BLaER1 (cell line): ENCODE data around the gene RNU11.
A peak's percentile ranks its signal among the peaks of the same experiment; 100 is the strongest.
"Not testable (repeated sequence)": the region's sequence is repeated elsewhere in the genome, so short reads cannot be mapped to it uniquely, and the experiment has no call there.

ENCODE experiments used
- H3K27ac ChIP-seq: shearing (Covaris generic); formaldehyde crosslinking; 2 replicates; pipeline ENCODE4 v1.8.1; 2022
- H3K27me3 ChIP-seq: shearing (Covaris generic); formaldehyde crosslinking; 2 replicates; pipeline ENCODE4 v1.8.1; 2022
- H3K36me3 ChIP-seq: shearing (Covaris generic); formaldehyde crosslinking; 2 replicates; pipeline ENCODE4 v1.8.1; 2022
- H3K4me1 ChIP-seq: shearing (Covaris generic); formaldehyde crosslinking; 2 replicates; pipeline ENCODE4 v1.8.1; 2022
- H3K4me2 ChIP-seq: shearing (Covaris generic); formaldehyde crosslinking; 2 replicates; pipeline ENCODE4 v1.8.1; 2022
- H3K4me3 ChIP-seq: shearing (Covaris generic); formaldehyde crosslinking; 2 replicates; pipeline ENCODE4 v1.8.1; 2022
- H3K9ac ChIP-seq: shearing (Covaris generic); formaldehyde crosslinking; 2 replicates; pipeline ENCODE4 v1.8.1; 2022
- H3K9me3 ChIP-seq: shearing (Covaris generic); formaldehyde crosslinking; 2 replicates; pipeline ENCODE4 v1.8.1; 2022
- H4K20me1 ChIP-seq: shearing (Covaris generic); formaldehyde crosslinking; 2 replicates; pipeline ENCODE4 v1.8.1; 2022
- Cebpa-rat ChIP-seq: shearing (Covaris generic); IDR thresholded peaks from 2 replicates; pipeline ENCODE4 v1.8.1; 2022

The RNU11 gene

DNA sequence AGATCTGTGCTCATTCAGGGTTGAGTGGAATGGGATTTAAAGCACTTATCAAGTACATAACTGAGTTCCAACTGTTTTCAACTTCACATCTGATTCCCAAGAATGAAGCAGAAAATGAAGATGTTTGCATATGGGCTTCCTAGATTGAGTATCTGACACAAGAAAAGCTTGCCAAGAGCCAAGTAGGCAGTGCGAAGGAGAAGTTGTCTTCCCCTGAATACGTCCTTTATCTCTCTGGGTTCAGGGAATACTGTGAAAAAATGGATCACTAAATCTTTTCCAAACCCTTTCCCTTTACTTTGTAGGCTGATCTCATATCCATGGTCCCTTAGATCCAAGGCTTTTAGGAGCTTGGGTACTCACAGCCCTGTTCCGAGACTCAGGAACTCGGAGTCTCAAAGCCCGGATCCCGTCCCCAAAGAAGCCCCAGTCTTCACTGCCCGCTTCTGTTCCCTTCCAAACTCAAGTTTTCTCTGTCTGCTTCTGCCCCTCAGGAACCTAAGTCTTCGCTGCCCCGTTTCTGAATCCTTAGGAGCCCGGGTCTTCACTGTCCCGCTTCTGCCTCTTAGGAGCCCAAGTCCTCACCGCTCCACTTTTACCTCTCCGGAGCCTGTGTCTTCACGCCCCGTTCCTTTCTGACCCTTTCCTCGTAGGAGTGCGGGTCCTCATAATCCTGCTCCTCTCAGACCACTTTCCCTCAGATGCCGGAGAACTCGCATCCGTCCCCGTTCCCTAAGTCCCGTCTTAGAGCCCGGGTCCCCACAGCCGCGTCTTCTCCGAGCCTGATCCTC, 6.1 kb upstream of the RNU11 start:
- H3K4me1 ChIP-seq, result peaks cover 38% of the 10 kb centered on the region
- no peaks in the 10 kb centered on the region for H3K27me3 ChIP-seq
- H3K9me3 ChIP-seq, result no peaks in the 10 kb centered on the region
- peak overlapping the region; percentile 96 for H3K27ac ChIP-seq
- peak overlapping the region; percentile 95 for H3K9ac ChIP-seq
- H3K4me3 ChIP-seq, result peak overlapping the region; percentile 80
- peak overlapping the region; percentile 80 for H3K4me2 ChIP-seq
- no peak for TF ChIP-seq Cebpa-rat
- H4K20me1 ChIP-seq, result no peaks in the 10 kb centered on the region
- no peaks in the 10 kb centered on the region for H3K36me3 ChIP-seq

DNA sequence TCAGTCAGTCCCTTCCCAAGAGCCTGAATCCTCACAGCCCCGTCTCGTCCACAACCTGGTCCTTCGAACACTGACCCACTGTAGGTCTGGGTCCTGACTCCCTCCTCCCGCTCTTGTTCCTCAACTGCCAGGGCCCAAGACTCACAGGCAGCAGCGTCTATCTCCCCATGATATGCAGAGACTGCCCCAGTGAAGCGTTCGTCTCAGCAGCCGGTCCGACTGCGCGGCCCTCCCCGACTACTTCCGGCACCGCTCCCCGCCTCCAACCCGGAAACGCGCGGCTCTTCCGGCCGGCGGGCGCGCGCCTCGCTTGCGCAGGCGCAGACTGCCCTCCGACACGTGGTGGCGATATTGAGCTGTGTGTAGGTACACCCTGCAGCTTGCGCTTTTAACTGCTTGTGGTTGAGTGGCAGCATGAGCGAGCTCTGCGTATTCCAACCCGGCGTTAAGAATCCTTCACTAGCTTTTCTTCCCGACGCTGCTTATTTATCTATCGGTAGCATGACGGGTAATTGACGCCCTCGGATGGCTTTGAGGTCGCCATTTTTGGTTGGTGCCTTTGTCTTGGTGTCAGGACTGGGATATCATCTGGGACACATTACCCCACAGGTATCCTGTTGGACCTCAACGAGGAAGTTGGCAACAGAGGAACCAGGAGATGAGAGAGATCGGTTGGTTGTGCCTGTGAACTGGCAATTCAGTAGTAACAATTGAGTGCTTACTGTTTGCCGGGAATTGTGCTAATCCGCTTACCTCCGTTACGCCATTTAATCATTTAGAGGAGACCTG, 5.4 kb upstream of the RNU11 start, which contains the start of gene TAF12:
Gene TAF12 (minus strand): TSS at position 221 of the 789 bp plus-strand sequence. CDS start 20,986 bp downstream, outside the sequence.
- Histone ChIP-seq H3K4me2 (peak within 1 kb of the TSS; percentile 92), H4K20me1 (no peaks in the 10 kb centered on the region), H3K27ac (peak within 1 kb of the TSS; percentile 96), H3K9ac (peak within 1 kb of the TSS; percentile 95), H3K4me1 (peaks cover 45% of the 10 kb centered on the region), H3K36me3 (no peaks in the 10 kb centered on the region), H3K4me3 (peak within 1 kb of the TSS; percentile 80), H3K9me3 (no peaks in the 10 kb centered on the region), H3K27me3 (no peaks in the 10 kb centered on the region)
- TF ChIP-seq Cebpa-rat, result no peak

DNA sequence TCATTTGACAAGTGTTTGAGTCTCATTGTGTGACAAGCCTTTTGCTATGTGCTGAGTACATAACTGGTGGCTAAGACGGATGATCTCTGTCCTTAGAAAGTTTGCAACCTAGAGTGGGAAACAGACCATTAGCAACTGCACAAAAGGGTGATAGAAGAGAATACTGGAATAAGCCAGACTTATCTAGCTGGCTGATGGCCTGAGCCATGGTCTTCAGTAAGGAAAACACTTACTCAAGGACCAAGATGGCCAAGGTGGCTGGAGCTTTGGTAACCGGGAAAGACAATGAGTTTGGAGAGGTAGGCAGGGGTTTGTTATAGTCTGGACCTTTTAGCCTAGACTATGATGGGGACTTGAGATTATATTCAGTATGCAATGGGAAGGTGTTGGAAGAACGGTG, 3.9 kb upstream of the RNU11 start:
- peaks cover 51% of the 10 kb centered on the region for H3K4me1 ChIP-seq
- H3K9ac ChIP-seq, result peak overlapping the region; percentile 95
- no peaks in the 10 kb centered on the region for H4K20me1 ChIP-seq
- peak overlapping the region; percentile 96 for H3K27ac ChIP-seq
- peak overlapping the region; percentile 80; the same call in 1 of the 2 replicates for H3K4me3 ChIP-seq
- no peaks in the 10 kb centered on the region for H3K9me3 ChIP-seq
- no peak for TF ChIP-seq Cebpa-rat
- H3K27me3 ChIP-seq, result no peaks in the 10 kb centered on the region
- H3K36me3 ChIP-seq, result no peaks in the 10 kb centered on the region
- H3K4me2 ChIP-seq, result peak overlapping the region; percentile 92

DNA sequence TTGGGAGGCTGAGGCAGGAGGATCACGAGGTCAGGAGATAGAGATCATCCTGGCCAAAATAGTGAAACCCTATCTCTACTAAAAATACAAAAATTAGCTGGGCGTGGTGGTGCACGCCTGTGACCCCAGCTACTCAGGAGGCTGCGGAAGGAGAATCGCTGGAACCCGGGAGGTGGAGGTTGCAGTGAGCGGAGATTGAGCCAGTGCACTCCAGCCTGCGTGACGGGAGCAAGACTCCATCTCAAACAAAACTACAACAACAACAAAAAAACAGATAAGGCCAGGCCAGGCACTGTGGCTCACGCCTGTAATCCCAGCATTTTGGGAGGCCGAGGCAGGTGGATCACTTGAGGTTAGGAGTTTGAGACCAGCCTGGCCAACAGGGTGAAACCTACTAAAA, 3.0 kb upstream of the RNU11 start:
- H3K36me3 ChIP-seq, H3K9me3 ChIP-seq, H3K4me2 ChIP-seq, H4K20me1 ChIP-seq, H3K27me3 ChIP-seq, H3K4me3 ChIP-seq, H3K27ac ChIP-seq, H3K9ac ChIP-seq: not testable (repeated sequence)
- H3K4me1 ChIP-seq, result peaks cover 57% of the 10 kb centered on the region

DNA sequence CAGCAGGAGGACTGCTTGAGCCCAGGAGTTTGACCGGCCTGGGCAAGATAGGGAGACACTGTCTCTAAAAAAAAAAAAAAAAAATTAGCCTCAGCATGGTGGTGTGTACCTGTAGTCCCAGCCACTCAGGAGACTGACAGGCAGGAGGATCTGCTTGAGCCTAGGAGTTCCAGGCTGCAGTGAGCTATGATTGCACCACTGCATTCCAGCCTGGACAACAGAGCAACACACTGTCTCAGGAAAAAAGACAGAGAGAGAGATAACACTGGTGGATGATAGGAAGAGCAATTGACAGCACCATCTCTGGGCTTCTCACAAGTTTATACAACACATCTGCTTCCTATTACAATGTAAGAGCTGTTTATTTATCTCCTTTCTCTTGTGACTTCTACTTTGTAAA, 2.4 kb upstream of the RNU11 start:
- Histone ChIP-seq H3K9ac (no peak overlapping the region), H3K36me3 (no peaks in the 10 kb centered on the region), H3K27ac (0 out of 2 replicates have a peak overlapping the region, but pooled peaks have one; percentile 26), H3K27me3 (no peaks in the 10 kb centered on the region), H3K4me3 (no peak overlapping the region), H3K4me2 (no peak overlapping the region), H4K20me1 (no peaks in the 10 kb centered on the region), H3K4me1 (peaks cover 51% of the 10 kb centered on the region), H3K9me3 (no peaks in the 10 kb centered on the region)
- TF ChIP-seq Cebpa-rat, result no peak

DNA sequence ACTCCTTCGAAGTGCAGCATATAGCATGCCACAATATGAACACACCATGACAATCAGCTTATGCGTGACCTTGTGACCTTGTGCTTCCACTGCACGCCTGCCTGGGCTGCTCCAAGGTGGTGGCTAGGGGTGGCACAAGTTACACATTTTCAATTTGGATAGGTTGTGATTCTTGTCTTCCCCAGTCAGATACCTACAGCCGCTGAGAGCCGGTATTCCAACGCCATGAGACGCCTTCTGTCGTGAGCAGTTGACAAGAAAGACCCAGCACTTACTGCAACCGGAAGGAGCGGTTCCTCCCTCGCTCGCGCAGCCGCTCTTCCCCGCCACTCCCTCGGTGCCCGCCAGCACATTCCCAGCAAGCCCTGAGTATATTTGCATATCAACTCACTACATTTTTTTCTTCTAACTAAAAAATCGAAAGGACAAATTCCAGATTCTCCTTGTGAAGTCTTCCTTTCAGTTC, 359 bp upstream of the RNU11 start:
- Histone ChIP-seq H3K27me3 (no peaks in the 10 kb centered on the region), H3K4me2 (peak overlapping the region; percentile 77), H3K4me3 (peak overlapping the region; percentile 57), H3K36me3 (no peaks in the 10 kb centered on the region), H4K20me1 (no peaks in the 10 kb centered on the region), H3K4me1 (peaks cover 41% of the 10 kb centered on the region), H3K9me3 (no peaks in the 10 kb centered on the region), H3K27ac (peak overlapping the region; percentile 97), H3K9ac (peak overlapping the region; percentile 95)
- TF ChIP-seq Cebpa-rat, result no peak

DNA sequence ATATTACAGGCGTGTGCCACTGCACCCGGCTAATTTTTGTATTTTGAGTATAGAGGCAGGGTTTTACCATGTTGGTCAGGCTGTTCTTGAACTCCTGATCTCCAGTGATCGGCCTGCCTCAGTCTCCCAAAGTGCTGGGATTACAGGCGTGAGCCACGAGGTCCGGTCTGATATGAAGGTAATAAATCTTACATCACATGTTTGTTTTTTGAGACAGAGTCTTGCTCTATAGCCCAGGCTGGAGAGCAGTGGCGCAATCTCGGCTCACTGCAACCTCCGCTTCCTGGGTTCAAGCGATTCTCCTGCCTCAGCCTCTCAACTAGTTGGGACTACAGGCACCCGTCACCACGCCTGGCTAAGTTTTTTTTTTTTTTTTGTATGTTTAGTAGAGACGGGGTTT, 4.7 kb downstream of the RNU11 start:
- not testable (repeated sequence) for H3K4me3 ChIP-seq

DNA sequence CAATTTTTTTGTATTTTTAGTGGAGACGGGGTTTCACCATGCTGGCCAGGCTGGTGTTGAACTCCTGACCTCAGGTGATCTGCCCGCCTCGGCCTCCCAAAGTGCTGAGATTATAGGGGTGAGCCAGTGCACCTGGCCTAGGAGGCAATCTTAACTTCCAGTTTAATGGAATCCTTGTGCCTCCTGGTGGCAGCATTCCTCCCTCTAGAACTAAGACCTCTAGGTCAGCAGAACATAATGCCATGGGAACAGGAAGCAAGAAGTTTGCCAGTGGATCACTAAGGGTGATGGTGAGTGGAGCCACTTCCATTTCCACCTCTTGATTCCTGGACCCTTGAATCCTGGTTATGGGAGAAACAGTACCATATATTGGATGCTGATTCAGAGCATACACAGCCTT, 5.5 kb downstream of the RNU11 start:
- not testable (repeated sequence) for H3K27ac ChIP-seq, H4K20me1 ChIP-seq, H3K4me2 ChIP-seq, H3K9ac ChIP-seq, H3K36me3 ChIP-seq, H3K9me3 ChIP-seq, H3K4me3 ChIP-seq, H3K27me3 ChIP-seq
- peaks cover 15% of the 10 kb centered on the region for H3K4me1 ChIP-seq

More for the DNA sequence above, 4.7 kb downstream of the RNU11 start:
- H3K27me3 ChIP-seq, H4K20me1 ChIP-seq, H3K36me3 ChIP-seq, H3K4me2 ChIP-seq, H3K9ac ChIP-seq, H3K9me3 ChIP-seq, H3K27ac ChIP-seq: not testable (repeated sequence)
- H3K4me1 ChIP-seq, result peaks cover 15% of the 10 kb centered on the region

DNA sequence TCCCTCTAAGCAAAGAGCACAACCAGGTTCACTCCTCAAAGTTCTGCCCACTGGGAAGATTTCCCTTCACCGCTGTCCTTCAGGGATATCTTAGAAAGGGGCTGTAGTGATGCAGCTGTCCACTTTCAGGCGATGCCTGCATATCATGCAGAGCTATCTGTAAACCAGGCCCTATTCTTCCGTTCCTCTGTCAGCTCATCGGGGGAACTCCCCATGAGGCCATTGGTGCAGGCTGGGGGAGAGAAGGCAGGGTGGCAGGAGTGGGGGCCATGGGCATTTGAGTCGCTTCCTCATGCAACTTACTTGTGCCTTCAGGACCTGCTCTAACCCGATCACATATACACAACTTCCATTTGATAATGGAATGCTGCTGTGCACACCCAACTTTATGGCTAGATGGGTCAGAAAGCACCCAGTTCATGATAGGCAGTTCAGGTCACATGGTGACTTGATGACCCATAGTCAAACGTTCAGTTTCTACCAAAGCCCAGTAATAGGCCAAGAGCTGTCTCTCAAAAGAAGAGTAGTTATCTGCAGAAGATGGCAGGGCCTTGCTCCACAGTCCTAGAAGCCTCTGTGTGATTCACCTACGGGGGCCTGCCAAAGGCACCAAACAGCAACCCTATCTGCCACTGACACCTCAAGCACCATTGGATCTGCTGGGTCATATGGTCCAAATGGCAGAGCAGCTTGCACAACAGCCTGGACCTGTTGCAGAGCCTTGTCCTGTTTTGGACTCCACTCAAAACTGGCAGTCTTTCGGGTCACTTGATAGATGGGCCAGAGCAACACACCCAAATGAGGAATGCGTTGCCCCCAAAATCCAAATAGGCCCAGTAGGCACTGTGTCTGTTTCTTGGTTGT, 7.3 kb downstream of the RNU11 start:
- H3K4me1 ChIP-seq, H3K4me2 ChIP-seq, H3K27me3 ChIP-seq: not testable (repeated sequence)

More for the DNA sequence above, 7.3 kb downstream of the RNU11 start:
- H3K4me3 ChIP-seq, H3K9ac ChIP-seq, H3K9me3 ChIP-seq, H4K20me1 ChIP-seq, H3K36me3 ChIP-seq, H3K27ac ChIP-seq: not testable (repeated sequence)
